Measurements from ENCODE around the gene SMAD7.
A peak's percentile ranks its signal among the peaks of the same experiment; 100 is the strongest.

The SMAD7 gene

GRCh38 chr18:48944634-48945033, 6.1 kb downstream of the SMAD7 start:
- peak; percentile 76 for DNase-seq (ENCODE audit: low read depth)

- no peak for DNase-seq (ENCODE audit: low read depth)
These were observed 6.8 kb downstream of the SMAD7 start for GRCh38 chr18:48943736-48944527.

GRCh38 chr18:48943333-48943732, 7.4 kb downstream of the SMAD7 start:
- no peak for DNase-seq (ENCODE audit: low read depth)

GRCh38 chr18:48942554-48943261, 8.1 kb downstream of the SMAD7 start:
- DNase-seq (ENCODE audit: low read depth) = peak; percentile 99

GRCh38 chr18:48942086-48942485, 8.7 kb downstream of the SMAD7 start:
- DNase-seq (ENCODE audit: low read depth) = no peak

GRCh38 chr18:48941672-48942071, 9.1 kb downstream of the SMAD7 start:
- no peak for DNase-seq (ENCODE audit: low read depth)

- DNase-seq (ENCODE audit: low read depth) = no peak
These were observed 9.7 kb downstream of the SMAD7 start for GRCh38 chr18:48940854-48941611.

GRCh38 chr18:48939205-48940097, 11.3 kb downstream of the SMAD7 start:
- no peak for DNase-seq (ENCODE audit: low read depth)

- no peak for DNase-seq (ENCODE audit: low read depth)
These were observed 11.9 kb downstream of the SMAD7 start for GRCh38 chr18:48938827-48939204.

- DNase-seq (ENCODE audit: low read depth) = no peak
These were observed 12.7 kb downstream of the SMAD7 start for GRCh38 chr18:48937869-48938750.

- no peak for DNase-seq (ENCODE audit: low read depth)
These were observed 15.4 kb downstream of the SMAD7 start for GRCh38 chr18:48935433-48935774.

GRCh38 chr18:48934723-48935432, 15.9 kb downstream of the SMAD7 start:
- no peak for DNase-seq (ENCODE audit: low read depth)

- DNase-seq (ENCODE audit: low read depth) = no peak
These were observed 16.4 kb downstream of the SMAD7 start for GRCh38 chr18:48934415-48934722.

- DNase-seq (ENCODE audit: low read depth) = no peak
These were observed 17.0 kb downstream of the SMAD7 start for GRCh38 chr18:48933578-48934414.

GRCh38 chr18:48932822-48933510, 17.8 kb downstream of the SMAD7 start:
- DNase-seq (ENCODE audit: low read depth) = peak; percentile 85

- no peak for DNase-seq (ENCODE audit: low read depth)
These were observed 18.3 kb downstream of the SMAD7 start for GRCh38 chr18:48932462-48932818.

- no peak for DNase-seq (ENCODE audit: low read depth)
These were observed 18.9 kb downstream of the SMAD7 start for GRCh38 chr18:48931680-48932461.

- DNase-seq (ENCODE audit: low read depth) = no peak
These were observed 19.8 kb downstream of the SMAD7 start for GRCh38 chr18:48930926-48931325.
